Natural killer cell (primary cell): ENCODE results near the gene CSAD. TPM values are rescaled to one million over a fixed set of nuclear protein-coding genes. Genes with fewer than 3 reads are reported as not detected.

Source experiments
- ATAC-seq, 3 donors: fragments of 150-1000 bp in 2 of 3; fragments of 200-7000 bp in 1 of 3; cut with Tn5 transposase; 1 replicate in 1 of 3; 2 replicates in 2 of 3; pipeline ENCODE4 v1.10.0; 2021; ENCODE audit warnings: mild to moderate bottlenecking in 2 of 3, moderate library complexity in 2 of 3
- DNase-seq, 2 donors: peaks; one replicate each; pipeline versions ENCODE4 v3.0.0 to v3.0.0-alpha.2; 2013 to 2021; ENCODE audit warnings: mixed read lengths in 1 of 2
- H3K27ac ChIP-seq: one replicate; pipeline ENCODE4 v1.5.1; 2013; ENCODE audit warnings: mild to moderate bottlenecking, low read length
- H3K27me3 ChIP-seq: one replicate; pipeline ENCODE4 v1.6.1; 2013; ENCODE audit warnings: low read length; ENCODE audit not compliant: control insufficient read depth, insufficient read depth
- H3K36me3 ChIP-seq: one replicate; pipeline ENCODE4 v1.6.1; 2013; ENCODE audit warnings: low read length; ENCODE audit not compliant: control insufficient read depth, insufficient read depth
- H3K4me1 ChIP-seq: one replicate; pipeline ENCODE4 v1.6.1; 2013; ENCODE audit warnings: low read length; ENCODE audit not compliant: control insufficient read depth, insufficient read depth
- H3K4me3 ChIP-seq: one replicate; pipeline ENCODE4 v1.5.1; 2013; ENCODE audit warnings: low read length
- H3K9me3 ChIP-seq: one replicate; pipeline ENCODE4 v1.6.1; 2013; ENCODE audit warnings: low read length; ENCODE audit not compliant: control insufficient read depth, insufficient read depth
- H3K27ac Mint-ChIP-seq, 2 donors: one replicate each; pipeline ENCODE4 v1.8.0; 2022; ENCODE audit warnings: mild to moderate bottlenecking in 2 of 2, mixed read lengths in 2 of 2, moderate library complexity in 1 of 2
- H3K27me3 Mint-ChIP-seq, 2 donors: one replicate each; pipeline ENCODE4 v1.8.0; 2022; ENCODE audit warnings: low read depth in 2 of 2, mixed read lengths in 2 of 2
- H3K36me3 Mint-ChIP-seq: one replicate; pipeline ENCODE4 v1.8.0; 2022; ENCODE audit warnings: mixed read lengths
- H3K4me1 Mint-ChIP-seq, 2 donors: one replicate each; pipeline ENCODE4 v1.8.0; 2022; ENCODE audit warnings: mixed read lengths in 2 of 2
- H3K4me3 Mint-ChIP-seq: one replicate; pipeline ENCODE4 v1.8.0; 2022; ENCODE audit warnings: mild to moderate bottlenecking, moderate library complexity, mixed read lengths
- H3K9me3 Mint-ChIP-seq, 2 donors: one replicate each; pipeline ENCODE4 v1.8.0; 2022; ENCODE audit warnings: mixed read lengths in 2 of 2
- WGBS: methylation state at CpG from one replicate; pipeline ENCODE4 v1.1.7; 2013; ENCODE audit warnings: missing lambda C conversion rate; ENCODE audit not compliant: insufficient coverage; 5-methylcytosine and 5-hydroxymethylcytosine counted together
- intact Hi-C: fragments of 100-400 bp; cut with micrococcal nuclease; formaldehyde crosslinking; loops from one replicate; pipeline ENCODE4 v1.14.2; 2022
- total RNA-seq, 4 donors: library from RNA; stranded (reverse); fragments of 120-200 nt in 1 of 4; gene quantifications; one replicate each; pipeline versions ENCODE4 v1.2.3 to v1.2.4, GENCODE V29; 2013 to 2022
- TF ChIP-seq, protein P1 (sequence below): fragments of 200-600 bp; IDR thresholded peaks from one replicate; pipeline ENCODE4 v1.8.0; 2022; ENCODE audit warnings: antibody characterized with exemption

Gene CSAD
- total RNA-seq, 3 donors from 2014 or later (not counting 1 experiment from before 2014, with no cell fraction given) = 50.8 to 54.4 (median 53.0) TPM

DNA sequence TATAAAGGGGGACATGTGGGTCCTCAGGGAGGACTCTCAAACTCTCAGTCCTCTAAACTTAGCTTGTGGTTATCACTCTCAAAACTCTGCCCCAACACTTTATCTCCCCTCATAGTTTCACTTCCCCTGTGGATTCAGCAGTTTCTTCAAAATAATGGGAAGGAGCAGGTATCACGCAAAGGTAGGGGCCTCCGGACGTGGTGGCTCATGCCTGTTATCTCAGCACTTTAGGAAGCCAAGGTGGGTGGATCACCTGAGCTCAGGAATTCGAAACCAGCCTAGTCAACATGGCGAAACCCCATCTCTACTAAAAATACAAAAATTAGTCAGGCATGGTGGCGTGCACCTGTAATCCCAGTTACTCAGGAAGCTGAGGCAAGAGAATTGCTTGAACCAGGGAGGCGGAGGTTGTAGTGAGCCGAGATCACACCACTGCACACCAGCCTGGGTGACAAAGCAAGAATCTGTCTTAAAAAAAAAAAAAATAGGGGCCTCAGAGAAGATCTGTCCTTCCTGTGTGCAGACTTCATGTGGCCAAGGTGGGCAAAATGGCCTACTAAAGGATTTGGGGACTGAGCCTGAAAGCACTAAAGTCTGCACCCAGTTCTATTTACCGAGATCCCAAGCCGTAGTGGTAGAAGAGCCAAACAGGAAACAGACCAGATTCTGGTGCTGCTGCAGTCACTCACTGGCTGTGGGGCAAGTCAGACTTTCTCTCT, 19.9 kb upstream of the CSAD start:
- H3K27ac ChIP-seq = peak overlapping the region; percentile 0
- peaks cover 29% of the 10 kb centered on the region for H3K36me3 ChIP-seq
- H3K4me1 Mint-ChIP-seq = peaks cover 50 to 76% of the 10 kb centered on the region in 2 donors
- no peak overlapping the region for H3K4me3 ChIP-seq
- H3K27me3 Mint-ChIP-seq = no peaks in the 10 kb centered on the region
- ATAC-seq = peak; percentile 27 to 33 (median 27)
- H3K27ac Mint-ChIP-seq = peak overlapping the region; percentile 63 to 69
- peak in 1 of 2 donors; percentile 58 for DNase-seq
- no peaks in the 10 kb centered on the region for H3K9me3 ChIP-seq
- H3K9me3 Mint-ChIP-seq = no peaks in the 10 kb centered on the region
- WGBS = 17% methylated on average over 10 of the region's 10 CpGs
- peaks cover 6% of the 10 kb centered on the region for H3K36me3 Mint-ChIP-seq
- H3K4me1 ChIP-seq = peaks cover 60% of the 10 kb centered on the region
- TF ChIP-seq, protein P1, sequence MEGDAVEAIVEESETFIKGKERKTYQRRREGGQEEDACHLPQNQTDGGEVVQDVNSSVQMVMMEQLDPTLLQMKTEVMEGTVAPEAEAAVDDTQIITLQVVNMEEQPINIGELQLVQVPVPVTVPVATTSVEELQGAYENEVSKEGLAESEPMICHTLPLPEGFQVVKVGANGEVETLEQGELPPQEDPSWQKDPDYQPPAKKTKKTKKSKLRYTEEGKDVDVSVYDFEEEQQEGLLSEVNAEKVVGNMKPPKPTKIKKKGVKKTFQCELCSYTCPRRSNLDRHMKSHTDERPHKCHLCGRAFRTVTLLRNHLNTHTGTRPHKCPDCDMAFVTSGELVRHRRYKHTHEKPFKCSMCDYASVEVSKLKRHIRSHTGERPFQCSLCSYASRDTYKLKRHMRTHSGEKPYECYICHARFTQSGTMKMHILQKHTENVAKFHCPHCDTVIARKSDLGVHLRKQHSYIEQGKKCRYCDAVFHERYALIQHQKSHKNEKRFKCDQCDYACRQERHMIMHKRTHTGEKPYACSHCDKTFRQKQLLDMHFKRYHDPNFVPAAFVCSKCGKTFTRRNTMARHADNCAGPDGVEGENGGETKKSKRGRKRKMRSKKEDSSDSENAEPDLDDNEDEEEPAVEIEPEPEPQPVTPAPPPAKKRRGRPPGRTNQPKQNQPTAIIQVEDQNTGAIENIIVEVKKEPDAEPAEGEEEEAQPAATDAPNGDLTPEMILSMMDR = no peak
- peak overlapping the region; percentile 82 for H3K4me3 Mint-ChIP-seq
- intact Hi-C loops = loop anchor here (2.0 to 10.0 kb wide), 2 partner anchors 20 to 304 kb away; partner anchors contain the start of genes CSAD, NPFF, TARBP2 and ZNF740
- H3K27me3 ChIP-seq = no peaks in the 10 kb centered on the region

DNA sequence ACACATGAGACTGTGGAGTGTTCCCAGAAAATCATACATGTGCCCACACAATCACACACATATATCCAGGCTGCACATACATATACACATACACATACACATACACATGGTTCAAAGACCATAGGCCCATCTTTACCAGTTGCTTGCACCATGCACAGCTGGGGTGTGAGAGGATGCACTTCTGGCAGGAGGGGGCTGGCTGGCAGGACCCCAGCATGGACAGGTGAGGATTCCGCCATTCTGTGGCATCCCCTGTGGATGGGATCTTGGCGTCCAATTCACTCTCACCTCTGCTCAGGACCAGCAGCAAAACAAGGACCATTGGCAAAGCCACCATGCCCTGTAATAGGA, 19.4 kb upstream of the CSAD start:
- Mint-ChIP-seq H3K27me3 (no peaks in the 10 kb centered on the region), H3K36me3 (peaks cover 6% of the 10 kb centered on the region), H3K4me1 (peaks cover 45 to 76% of the 10 kb centered on the region in 2 donors), H3K27ac (peak overlapping the region in 1 of 2 donors; percentile 63), H3K4me3 (peak overlapping the region; percentile 82), H3K9me3 (no peaks in the 10 kb centered on the region)
- H3K27ac ChIP-seq = no peak overlapping the region
- H3K4me3 ChIP-seq = no peak overlapping the region
- TF ChIP-seq, protein P1 = no peak
- H3K27me3 ChIP-seq = no peaks in the 10 kb centered on the region
- H3K4me1 ChIP-seq = peaks cover 55% of the 10 kb centered on the region
- no peaks in the 10 kb centered on the region for H3K9me3 ChIP-seq
- peaks cover 34% of the 10 kb centered on the region for H3K36me3 ChIP-seq
- DNase-seq = no peak
- WGBS = 100% methylated on average over 2 of the region's 2 CpGs
- no peak for ATAC-seq
- intact Hi-C loops = loop anchor here (2.0 to 10.0 kb wide), 2 partner anchors 19 to 305 kb away; partner anchors contain the start of genes CSAD, NPFF, TARBP2 and ZNF740

DNA sequence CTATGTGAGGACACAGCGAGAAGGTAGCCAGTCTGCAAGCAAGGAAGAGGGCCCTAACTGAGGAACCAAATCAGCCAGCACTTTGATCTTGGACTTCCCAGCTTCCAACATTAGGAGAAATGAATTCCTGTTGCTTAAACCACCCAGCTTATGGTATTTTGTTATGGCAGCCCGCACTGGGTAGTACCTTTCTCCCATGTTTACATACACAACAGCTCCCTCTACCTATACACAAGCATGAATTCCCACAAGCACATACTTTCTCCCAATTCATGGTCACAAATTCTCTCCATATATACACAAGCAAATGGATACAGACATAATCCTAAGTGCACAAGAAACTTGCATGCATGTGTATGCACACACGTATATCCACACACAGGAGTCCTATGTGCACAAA, 19.0 kb upstream of the CSAD start:
- H3K36me3 ChIP-seq = peaks cover 38% of the 10 kb centered on the region
- no peaks in the 10 kb centered on the region for H3K9me3 ChIP-seq
- H3K4me1 ChIP-seq = peaks cover 51% of the 10 kb centered on the region
- Mint-ChIP-seq H3K36me3 (peaks cover 6% of the 10 kb centered on the region), H3K27ac (no peak overlapping the region), H3K4me3 (peak overlapping the region; percentile 43), H3K4me1 (peaks cover 45 to 75% of the 10 kb centered on the region in 2 donors), H3K9me3 (no peaks in the 10 kb centered on the region), H3K27me3 (no peaks in the 10 kb centered on the region)
- no peak overlapping the region for H3K4me3 ChIP-seq
- no peak overlapping the region for H3K27ac ChIP-seq
- intact Hi-C loops = loop anchor here (2.0 to 10.0 kb wide), 2 partner anchors 19 to 305 kb away; partner anchors contain the start of genes CSAD, NPFF, TARBP2 and ZNF740
- no peak for ATAC-seq
- TF ChIP-seq, protein P1 = no peak
- WGBS = 90% methylated on average over 3 of the region's 3 CpGs
- H3K27me3 ChIP-seq = no peaks in the 10 kb centered on the region
- DNase-seq = no peak
